MV-4-11 (cell line): ENCODE results near the gene UBP1.
"Not testable (repeated sequence)": the region's sequence is repeated elsewhere in the genome, so short reads cannot be mapped to it uniquely, and the experiment has no call there.

Experiments
- DNase-seq: peaks from one replicate; lab custom pipeline; 2025; lab: John Stamatoyannopoulos, UW

Gene UBP1

GRCh38 chr3:33440328-33441224 lies at the start of gene UBP1:
Gene UBP1, minus strand, starts transcription at chr3:33440405. Its CDS starts 557 bp downstream, at chr3:33439848.
- peak; percentile 100 for DNase-seq

- no peak for DNase-seq
These were observed 48.5 kb upstream of the UBP1 start for GRCh38 chr3:33488683-33489082.

GRCh38 chr3:33488246-33488645 lies 48.0 kb upstream of the UBP1 start:
- DNase-seq = no peak

- no peak for DNase-seq
These were observed 41.9 kb upstream of the UBP1 start for GRCh38 chr3:33482111-33482521.

- DNase-seq = no peak
These were observed 34.7 kb upstream of the UBP1 start for GRCh38 chr3:33474896-33475295.

- no peak for DNase-seq
These were observed 33.6 kb upstream of the UBP1 start for GRCh38 chr3:33473813-33474212.

GRCh38 chr3:33467786-33468185 lies 27.6 kb upstream of the UBP1 start:
- no peak for DNase-seq

GRCh38 chr3:33461097-33461496 lies 20.9 kb upstream of the UBP1 start:
- no peak for DNase-seq

GRCh38 chr3:33459577-33459976 lies 19.4 kb upstream of the UBP1 start:
- DNase-seq = not testable (repeated sequence)

GRCh38 chr3:33458446-33458845 lies 18.2 kb upstream of the UBP1 start:
- no peak for DNase-seq

GRCh38 chr3:33456756-33457155 lies 16.6 kb upstream of the UBP1 start:
- DNase-seq = no peak

GRCh38 chr3:33453331-33453761 lies 13.1 kb upstream of the UBP1 start:
- DNase-seq = no peak

GRCh38 chr3:33451994-33452393 lies 11.8 kb upstream of the UBP1 start:
- DNase-seq = not testable (repeated sequence)

- DNase-seq = no peak
These were observed 7.8 kb upstream of the UBP1 start for GRCh38 chr3:33447958-33448357.

GRCh38 chr3:33447256-33447625 lies 7.0 kb upstream of the UBP1 start:
- DNase-seq = not testable (repeated sequence)

GRCh38 chr3:33442190-33442589 lies 2.0 kb upstream of the UBP1 start:
- DNase-seq = no peak

GRCh38 chr3:33441225-33441976 lies 1.2 kb upstream of the UBP1 start:
- DNase-seq = no peak

GRCh38 chr3:33439546-33440327 lies 468 bp downstream of the UBP1 start:
- no peak for DNase-seq

- DNase-seq = no peak
These were observed 1.2 kb downstream of the UBP1 start for GRCh38 chr3:33438881-33439545.

- peak; percentile 23 for DNase-seq
These were observed 1.9 kb downstream of the UBP1 start for GRCh38 chr3:33438284-33438668.

- DNase-seq = no peak
These were observed 2.5 kb downstream of the UBP1 start for GRCh38 chr3:33437556-33438283.
